ENCODE measurements around the gene TMEM116.

DNA sequence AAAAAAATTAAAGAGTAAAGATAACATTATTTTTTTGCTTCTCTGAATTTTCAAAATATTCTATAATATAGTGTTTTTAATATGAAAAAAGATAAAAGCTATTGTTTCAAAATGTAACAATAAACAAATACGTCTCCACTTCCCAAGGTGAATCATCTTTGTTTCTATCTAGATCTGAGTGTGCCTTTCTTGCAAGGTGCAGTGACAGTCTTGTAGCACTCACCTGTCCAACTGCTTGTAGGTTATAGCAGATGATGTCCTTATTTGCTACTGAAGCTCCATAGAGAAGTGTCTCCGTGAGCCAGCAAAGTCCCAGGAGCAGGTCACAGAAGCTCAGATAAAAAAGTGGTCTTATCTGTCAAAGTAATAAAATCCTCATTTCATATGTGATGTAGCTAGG is 21.4 kb downstream of the TMEM116 start:
- TF ChIP-seq CTCF (IDR thresholded peaks at IDR 0.05; ENCODE audit: low read depth, low read length) (no peak), POLR2A (IDR thresholded peaks at IDR 0.05; ENCODE audit: extremely low read depth, insufficient read length) (no peak)

Measured in NB4 (cell line).